Progenitor cell of endocrine pancreas (in vitro differentiated cells): Measurements from ENCODE around the gene TRPM3. TPM values are rescaled to one million over a fixed set of nuclear protein-coding genes. Genes with fewer than 3 reads are reported as not detected.

Experiments
- DNase-seq: peaks from one replicate; pipeline ENCODE4 v3.0.0; 2021; ENCODE audit warnings: low spot score; ENCODE audit not compliant: unreplicated experiment
- H3K27ac Mint-ChIP-seq: 2 replicates; pipeline ENCODE4 v1.8.0; 2021; ENCODE audit warnings: mild to moderate bottlenecking, moderate library complexity, mixed read lengths
- H3K27me3 Mint-ChIP-seq: 2 replicates; pipeline ENCODE4 v1.8.0; 2021; ENCODE audit warnings: mixed read lengths
- H3K36me3 Mint-ChIP-seq: 2 replicates; pipeline ENCODE4 v1.8.0; 2022; ENCODE audit warnings: mixed read lengths; ENCODE audit not compliant: insufficient read depth
- H3K4me1 Mint-ChIP-seq: 2 replicates; pipeline ENCODE4 v1.8.0; 2021; ENCODE audit warnings: low read depth, mixed read lengths
- H3K4me3 Mint-ChIP-seq: 2 replicates; pipeline ENCODE4 v1.8.0; 2021; ENCODE audit warnings: low read depth, mild to moderate bottlenecking, moderate library complexity, mixed read lengths
- H3K9me3 Mint-ChIP-seq: 2 replicates; pipeline ENCODE4 v1.8.0; 2021; ENCODE audit warnings: low read depth, mixed read lengths
- CTCF ChIP-seq: fragments of 200-600 bp; sonication (generic); IDR thresholded peaks from one replicate; pipeline ENCODE4 v1.5.0; 2021; ENCODE audit warnings: antibody characterized with exemption, mild to moderate bottlenecking; ENCODE audit not compliant: unreplicated experiment
- total RNA-seq: library from RNA; stranded (reverse); gene quantifications from 2 replicates; pipeline ENCODE4 v1.2.1, GENCODE V29; 2021

Gene TRPM3
- total RNA-seq, 1 donor from 2014 or later, result 1.6 TPM

GRCh38 chr9:70571258-70571657 is 550.2 kb downstream of the TRPM3 start:
- Mint-ChIP-seq H3K4me3 (no peak overlapping the region), H3K9me3 (no peaks in the 10 kb centered on the region), H3K36me3 (no peaks in the 10 kb centered on the region), H3K27ac (no peak overlapping the region), H3K4me1 (peaks cover 29% of the 10 kb centered on the region), H3K27me3 (no peaks in the 10 kb centered on the region)
- DNase-seq, result no peak
- no peak for TF ChIP-seq CTCF

GRCh38 chr9:70569791-70570190 is 551.6 kb downstream of the TRPM3 start:
- Mint-ChIP-seq H3K36me3 (no peaks in the 10 kb centered on the region), H3K4me1 (peaks cover 29% of the 10 kb centered on the region), H3K4me3 (no peak overlapping the region), H3K27me3 (peaks cover 5% of the 10 kb centered on the region), H3K9me3 (no peaks in the 10 kb centered on the region), H3K27ac (no peak overlapping the region)
- DNase-seq, result no peak
- TF ChIP-seq CTCF, result no peak

GRCh38 chr9:70569070-70569772 is 552.2 kb downstream of the TRPM3 start:
- peaks cover 25% of the 10 kb centered on the region for H3K4me1 Mint-ChIP-seq
- DNase-seq, result no peak
- no peaks in the 10 kb centered on the region for H3K36me3 Mint-ChIP-seq
- no peak overlapping the region for H3K4me3 Mint-ChIP-seq
- H3K27ac Mint-ChIP-seq, result no peak overlapping the region
- peaks cover 5% of the 10 kb centered on the region for H3K27me3 Mint-ChIP-seq
- no peak for TF ChIP-seq CTCF
- no peaks in the 10 kb centered on the region for H3K9me3 Mint-ChIP-seq

GRCh38 chr9:70567511-70567910 is 553.9 kb downstream of the TRPM3 start:
- no peak for TF ChIP-seq CTCF
- H3K9me3 Mint-ChIP-seq, result no peaks in the 10 kb centered on the region

GRCh38 chr9:70566751-70567150 is 554.7 kb downstream of the TRPM3 start:
- H3K27ac Mint-ChIP-seq, result peak overlapping the region; percentile 75

More at GRCh38 chr9:70567511-70567910, 553.9 kb downstream of the TRPM3 start:
- H3K4me3 Mint-ChIP-seq, result no peak overlapping the region
- H3K27ac Mint-ChIP-seq, result no peak overlapping the region
- no peak for DNase-seq
- H3K27me3 Mint-ChIP-seq, result peaks cover 5% of the 10 kb centered on the region
- peaks cover 22% of the 10 kb centered on the region for H3K4me1 Mint-ChIP-seq
- no peaks in the 10 kb centered on the region for H3K36me3 Mint-ChIP-seq

More at GRCh38 chr9:70566751-70567150, 554.7 kb downstream of the TRPM3 start:
- H3K4me3 Mint-ChIP-seq, result no peak overlapping the region
- no peak for TF ChIP-seq CTCF
- DNase-seq, result no peak
- H3K9me3 Mint-ChIP-seq, result no peaks in the 10 kb centered on the region
- H3K4me1 Mint-ChIP-seq, result peaks cover 16% of the 10 kb centered on the region
- H3K36me3 Mint-ChIP-seq, result no peaks in the 10 kb centered on the region
- H3K27me3 Mint-ChIP-seq, result peaks cover 5% of the 10 kb centered on the region
